ENCODE data around the gene KCNQ4. TPM values are rescaled to one million over a fixed set of nuclear protein-coding genes. Genes with fewer than 3 reads are reported as not detected.

KCNQ4 gene
- total RNA-seq, 1 donor from 2014 or later = not detected

GRCh38 chr1:40840526-40841323 is 57.1 kb downstream of the KCNQ4 start:
- Histone ChIP-seq H3K27me3 (no peaks in the 10 kb centered on the region), H2AFZ (replicated peaks) (no peak overlapping the region), H3K9ac (no peak overlapping the region), H3K27ac (no peak overlapping the region), H3K79me2 (ENCODE audit: low read depth) (no peaks in the 10 kb centered on the region), H4K20me1 (ENCODE audit: low read depth) (no peaks in the 10 kb centered on the region), H3K9me3 (ENCODE audit: low read depth) (no peaks in the 10 kb centered on the region), H3K4me3 (no peak overlapping the region), H3K4me1 (peaks cover 14% of the 10 kb centered on the region), H3K4me2 (no peak overlapping the region), H3F3A (ENCODE audit: low read depth) (no peaks in the 10 kb centered on the region), H3K36me3 (no peaks in the 10 kb centered on the region)
- H3K36me3 Mint-ChIP-seq = peaks cover 2% of the 10 kb centered on the region
- peaks cover 8% of the 10 kb centered on the region for H3K4me1 Mint-ChIP-seq
- peaks cover 10% of the 10 kb centered on the region for H3K9me3 Mint-ChIP-seq
- TF ChIP-seq EZH2phosphoT487 (IDR thresholded peaks at IDR 0.05) (no peak), CTCF (IDR thresholded peaks at IDR 0.05) (no peak), EZH2 (IDR thresholded peaks at IDR 0.05) (no peak)
- H3K4me3 Mint-ChIP-seq = no peak overlapping the region
- DNase-seq (ENCODE audit: low spot score) = no peak
- H3K27me3 Mint-ChIP-seq (ENCODE audit: insufficient read depth, low read depth) = no peaks in the 10 kb centered on the region
- no peak overlapping the region for H3K27ac Mint-ChIP-seq

- no peak for TF ChIP-seq EZH2 (IDR thresholded peaks at IDR 0.05)
- no peak for TF ChIP-seq CTCF (IDR thresholded peaks at IDR 0.05)
- TF ChIP-seq EZH2phosphoT487 (IDR thresholded peaks at IDR 0.05) = no peak
- Mint-ChIP-seq H3K4me3 (no peak overlapping the region), H3K27ac (no peak overlapping the region), H3K36me3 (peaks cover 2% of the 10 kb centered on the region), H3K27me3 (ENCODE audit: insufficient read depth, low read depth) (no peaks in the 10 kb centered on the region), H3K9me3 (peaks cover 10% of the 10 kb centered on the region), H3K4me1 (peaks cover 8% of the 10 kb centered on the region)
- H3K79me2 ChIP-seq (ENCODE audit: low read depth) = no peaks in the 10 kb centered on the region
- no peak for DNase-seq (ENCODE audit: low spot score)
- no peak overlapping the region for H2AFZ ChIP-seq (replicated peaks)
- H3K9me3 ChIP-seq (ENCODE audit: low read depth) = no peaks in the 10 kb centered on the region
- H3K27ac ChIP-seq = no peak overlapping the region
- H4K20me1 ChIP-seq (ENCODE audit: low read depth) = no peaks in the 10 kb centered on the region
- H3K4me2 ChIP-seq = no peak overlapping the region
- no peak overlapping the region for H3K4me3 ChIP-seq
- H3K27me3 ChIP-seq = no peaks in the 10 kb centered on the region
- H3K36me3 ChIP-seq = no peaks in the 10 kb centered on the region
- H3K9ac ChIP-seq = no peak overlapping the region
- peaks cover 14% of the 10 kb centered on the region for H3K4me1 ChIP-seq
- no peaks in the 10 kb centered on the region for H3F3A ChIP-seq (ENCODE audit: low read depth)
Measured at GRCh38 chr1:40841602-40842001, 58.0 kb downstream of the KCNQ4 start.

- H3K4me3 Mint-ChIP-seq = no peak overlapping the region
- H3K36me3 ChIP-seq = no peaks in the 10 kb centered on the region
- TF ChIP-seq CTCF (IDR thresholded peaks at IDR 0.05) (no peak), EZH2 (IDR thresholded peaks at IDR 0.05) (no peak), EZH2phosphoT487 (IDR thresholded peaks at IDR 0.05) (no peak)
- no peak overlapping the region for H3K4me2 ChIP-seq
- no peak overlapping the region for H3K27ac Mint-ChIP-seq
- no peaks in the 10 kb centered on the region for H3F3A ChIP-seq (ENCODE audit: low read depth)
- H3K27ac ChIP-seq = no peak overlapping the region
- H3K27me3 Mint-ChIP-seq (ENCODE audit: insufficient read depth, low read depth) = no peaks in the 10 kb centered on the region
- H3K9ac ChIP-seq = no peak overlapping the region
- no peak overlapping the region for H2AFZ ChIP-seq (replicated peaks)
- H4K20me1 ChIP-seq (ENCODE audit: low read depth) = no peaks in the 10 kb centered on the region
- H3K27me3 ChIP-seq = no peaks in the 10 kb centered on the region
- peaks cover 12% of the 10 kb centered on the region for H3K4me1 Mint-ChIP-seq
- no peaks in the 10 kb centered on the region for H3K79me2 ChIP-seq (ENCODE audit: low read depth)
- peaks cover 2% of the 10 kb centered on the region for H3K36me3 Mint-ChIP-seq
- H3K4me1 ChIP-seq = peaks cover 14% of the 10 kb centered on the region
- H3K9me3 ChIP-seq (ENCODE audit: low read depth) = no peaks in the 10 kb centered on the region
- no peak overlapping the region for H3K4me3 ChIP-seq
- H3K9me3 Mint-ChIP-seq = peaks cover 10% of the 10 kb centered on the region
- DNase-seq (ENCODE audit: low spot score) = no peak
Measured at GRCh38 chr1:40842207-40842606, 58.6 kb downstream of the KCNQ4 start.

Measured in neural progenitor cell (in vitro differentiated cells).